EH (cell line): ENCODE measurements around the gene MRNIP.

ENCODE experiments used
- DNase-seq: peaks from one replicate; pipeline ENCODE4 v3.0.0-alpha.2; 2015; ENCODE audit warnings: low read depth

MRNIP gene

GRCh38 chr5:179803651-179804554 lies 54.7 kb downstream of the MRNIP start:
- peak; percentile 50 for DNase-seq

- DNase-seq: no peak
These were observed 55.6 kb downstream of the MRNIP start for GRCh38 chr5:179802950-179803562.

DNA sequence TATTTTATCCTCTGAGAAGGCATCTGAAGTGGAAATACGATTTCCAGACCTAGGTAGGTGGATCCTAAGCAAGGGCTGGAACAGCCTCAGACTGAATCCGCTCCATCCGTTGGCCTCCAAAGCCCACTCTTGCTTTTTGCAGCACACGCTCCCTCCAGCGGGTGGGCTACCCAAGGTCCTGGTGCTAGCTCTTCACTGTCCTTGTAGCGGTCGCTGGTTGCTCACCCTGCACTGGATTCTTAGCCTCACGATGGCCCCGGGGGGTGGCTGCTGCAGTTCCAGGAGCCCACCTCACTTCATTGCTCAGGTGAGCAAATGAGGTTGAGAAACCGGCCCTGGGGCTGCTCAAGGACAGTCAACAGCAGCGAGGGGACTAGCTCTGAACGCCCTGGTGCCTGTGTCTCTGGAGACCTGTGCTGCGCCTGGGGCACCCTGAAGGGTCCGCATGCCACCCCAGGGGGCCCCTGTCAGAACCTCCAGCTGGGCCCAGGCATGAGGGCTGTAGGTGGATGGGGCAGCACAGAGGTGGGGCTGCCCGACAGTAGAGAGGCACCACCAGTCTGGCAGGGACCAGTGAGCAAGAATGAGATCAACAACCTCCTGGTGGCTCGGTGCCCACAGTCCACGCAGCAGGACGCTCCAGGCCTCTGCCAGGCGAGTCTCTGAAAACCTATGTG lies 56.3 kb downstream of the MRNIP start:
- DNase-seq: no peak

DNA sequence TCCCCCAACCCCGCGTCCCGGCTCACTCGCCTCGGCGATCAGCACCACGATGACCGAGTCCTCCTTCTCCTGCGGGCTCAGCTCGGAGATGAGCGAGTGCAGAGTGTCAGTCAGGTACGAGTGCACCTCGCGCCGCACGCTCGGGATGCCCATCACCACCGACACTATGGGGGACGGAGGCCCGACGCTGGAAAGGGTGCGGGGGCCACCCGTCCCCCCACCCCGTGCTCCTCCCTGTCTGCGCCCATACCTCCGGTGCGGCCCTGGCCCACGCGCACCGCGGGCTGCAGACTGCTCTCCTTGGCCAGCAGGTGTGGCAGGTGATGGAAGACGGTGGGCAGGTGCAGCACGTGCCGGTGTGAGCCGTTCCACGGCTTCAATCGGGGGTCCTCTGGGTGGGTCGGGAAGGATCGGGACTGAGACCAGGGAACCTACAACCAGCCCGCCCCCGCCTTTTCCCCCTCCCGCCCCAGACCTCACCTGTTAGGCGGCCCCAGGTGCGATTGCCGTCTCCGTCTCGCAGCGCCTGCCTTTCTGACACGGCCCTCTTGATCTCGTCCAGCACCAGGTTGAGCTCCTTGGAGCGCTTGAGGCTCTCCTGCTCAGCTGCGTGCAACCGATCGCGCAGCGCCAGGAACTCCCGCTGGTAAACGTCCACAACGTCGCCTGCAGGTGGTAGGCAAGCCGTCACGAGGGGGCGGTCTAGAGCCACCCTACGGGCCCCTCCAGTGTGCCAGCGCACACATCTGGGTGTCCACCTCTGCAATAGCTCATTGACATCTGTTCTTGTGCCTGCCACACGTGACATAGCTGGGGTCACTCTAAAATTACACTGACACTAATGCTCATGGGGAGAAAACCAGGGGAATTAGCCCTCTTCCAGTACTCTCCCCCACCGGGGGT lies 57.1 kb downstream of the MRNIP start:
- peak; percentile 55 for DNase-seq

- no peak for DNase-seq
These were observed 57.9 kb downstream of the MRNIP start for GRCh38 chr5:179800696-179801201.

DNA sequence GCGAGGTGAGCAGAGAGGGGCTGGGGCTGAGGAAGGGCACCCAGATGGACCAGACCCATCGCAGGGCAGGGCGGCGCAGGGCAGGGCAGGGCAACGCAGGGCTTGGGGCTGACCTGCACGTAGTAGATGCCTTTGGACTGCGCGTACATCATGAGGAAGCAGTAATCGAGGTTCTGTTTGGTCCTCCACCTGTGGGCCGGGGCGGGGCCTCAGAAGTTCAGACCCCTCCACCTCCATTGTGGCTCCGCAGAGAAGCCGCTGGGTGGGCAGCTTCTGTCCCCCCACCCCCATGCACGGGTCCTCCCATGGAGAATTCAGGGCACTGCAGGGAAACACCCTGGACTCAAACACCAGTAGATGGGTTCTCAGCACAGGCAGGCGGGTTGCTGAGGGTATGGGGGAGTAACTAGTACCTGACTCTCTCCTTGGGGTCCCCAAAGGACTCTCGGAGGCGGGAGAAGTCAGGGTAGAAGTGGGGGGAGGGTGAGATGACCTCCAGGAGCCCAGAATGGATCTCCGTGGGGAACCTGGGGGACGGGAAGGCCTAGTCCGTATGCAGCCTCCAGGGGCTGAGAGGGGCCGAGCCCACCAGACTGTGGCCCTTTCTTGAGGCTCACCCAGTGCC lies 58.4 kb downstream of the MRNIP start:
- no peak for DNase-seq

- no peak for DNase-seq
These were observed 59.0 kb downstream of the MRNIP start for GRCh38 chr5:179799644-179799973.

- DNase-seq: no peak
These were observed 59.6 kb downstream of the MRNIP start for GRCh38 chr5:179798771-179799643.

- DNase-seq: no peak
These were observed 60.4 kb downstream of the MRNIP start for GRCh38 chr5:179798144-179798770.

DNA sequence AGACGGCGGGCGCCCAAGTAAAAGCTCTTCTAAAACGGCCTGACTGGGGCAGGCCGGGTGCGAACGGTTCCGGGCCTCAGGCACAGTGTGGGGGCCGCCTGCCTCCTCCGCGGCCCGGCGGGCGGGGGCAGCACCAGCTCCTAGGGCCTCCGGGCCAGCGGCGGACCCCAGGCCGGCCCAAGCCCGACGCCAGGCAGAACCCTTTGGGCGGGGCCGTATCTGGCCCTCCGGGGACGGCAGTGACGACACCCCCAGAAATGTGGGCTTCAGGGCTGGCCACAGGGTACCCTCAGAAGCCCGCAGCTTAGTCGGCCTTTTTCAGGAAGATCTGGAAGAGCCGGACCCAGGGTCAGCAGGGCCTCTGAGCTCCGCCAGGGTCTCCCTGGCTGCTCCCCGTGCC lies 60.9 kb downstream of the MRNIP start:
- DNase-seq: no peak

DNA sequence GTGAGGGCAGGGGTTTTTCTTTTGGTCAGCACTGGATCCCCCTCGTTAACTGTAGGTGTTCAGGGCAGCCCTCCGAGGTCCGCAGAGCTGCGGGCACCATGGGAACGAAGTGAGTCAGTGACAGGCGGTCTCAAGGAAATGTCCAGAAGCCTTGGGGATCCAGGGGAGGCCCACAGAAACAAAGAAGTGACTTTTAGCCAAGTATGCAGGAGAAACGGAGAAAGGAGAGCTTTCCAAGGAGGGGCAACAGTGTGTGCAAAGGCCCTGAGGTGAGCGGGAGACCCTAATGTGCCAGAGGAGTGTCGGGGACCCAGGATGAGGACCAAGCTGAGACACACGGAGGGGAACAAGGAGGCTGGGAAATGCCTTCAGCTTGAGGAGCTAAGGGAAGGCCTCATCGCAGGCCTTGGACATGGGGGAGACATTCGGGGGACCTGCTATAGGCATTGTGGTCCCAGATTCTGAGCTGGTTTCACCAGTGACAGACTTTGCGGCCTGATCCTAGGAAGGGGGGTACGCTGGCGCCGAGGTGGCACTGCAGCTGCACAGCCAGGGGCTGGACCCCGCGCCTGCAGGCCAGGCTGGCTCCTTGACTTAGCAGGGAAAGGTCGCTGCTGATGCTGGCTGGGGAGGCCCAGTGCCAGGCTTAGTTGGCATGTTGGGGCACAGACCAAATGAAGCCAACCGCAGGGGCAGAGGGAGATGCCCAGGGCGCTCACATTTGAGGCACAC lies 61.6 kb downstream of the MRNIP start:
- no peak for DNase-seq

DNA sequence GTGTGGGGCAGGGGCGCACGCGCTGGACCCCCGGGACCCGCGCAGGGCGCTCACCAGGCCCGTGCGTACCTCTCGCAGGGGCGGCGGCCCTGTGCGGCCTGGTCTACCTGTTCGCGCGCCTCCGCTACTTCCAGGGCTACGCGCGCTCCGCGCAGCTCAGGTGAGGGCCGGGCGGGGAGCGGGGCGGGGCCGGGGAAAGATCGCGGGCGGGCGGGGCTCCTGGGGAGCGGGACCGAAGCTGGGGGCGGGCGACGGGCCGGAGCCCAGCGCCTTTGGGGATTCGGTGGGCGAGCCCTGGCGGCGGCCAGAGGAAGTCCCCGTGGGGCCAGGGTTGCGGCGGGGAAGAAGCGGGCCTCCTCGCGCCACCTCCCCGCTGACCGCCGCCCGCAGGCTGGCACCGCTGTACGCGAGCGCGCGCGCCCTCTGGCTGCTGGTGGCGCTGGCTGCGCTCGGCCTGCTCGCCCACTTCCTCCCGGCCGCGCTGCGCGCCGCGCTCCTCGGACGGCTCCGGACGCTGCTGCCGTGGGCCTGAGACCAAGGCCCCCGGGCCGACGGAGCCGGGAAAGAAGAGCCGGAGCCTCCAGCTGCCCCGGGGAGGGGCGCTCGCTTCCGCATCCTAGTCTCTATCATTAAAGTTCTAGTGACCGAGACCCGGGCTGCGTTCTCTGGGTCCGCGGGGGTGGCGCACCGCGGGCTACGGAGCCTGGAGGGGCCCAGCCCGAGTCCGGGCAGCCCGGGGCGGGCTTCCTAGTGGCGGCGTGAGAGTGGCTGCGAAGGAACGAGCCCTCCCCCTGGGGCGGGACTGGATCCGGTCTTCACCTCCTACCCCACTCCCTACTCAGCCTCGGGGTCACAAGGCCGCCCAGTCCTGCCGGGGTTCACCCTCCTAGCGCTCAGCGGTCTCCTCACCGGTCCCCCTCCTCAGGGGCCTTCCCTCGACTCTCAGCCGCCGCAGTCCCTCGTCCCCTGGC lies 62.5 kb downstream of the MRNIP start:
- DNase-seq: peak; percentile 83

- DNase-seq: no peak
These were observed 63.4 kb downstream of the MRNIP start for GRCh38 chr5:179795049-179795862.

DNA sequence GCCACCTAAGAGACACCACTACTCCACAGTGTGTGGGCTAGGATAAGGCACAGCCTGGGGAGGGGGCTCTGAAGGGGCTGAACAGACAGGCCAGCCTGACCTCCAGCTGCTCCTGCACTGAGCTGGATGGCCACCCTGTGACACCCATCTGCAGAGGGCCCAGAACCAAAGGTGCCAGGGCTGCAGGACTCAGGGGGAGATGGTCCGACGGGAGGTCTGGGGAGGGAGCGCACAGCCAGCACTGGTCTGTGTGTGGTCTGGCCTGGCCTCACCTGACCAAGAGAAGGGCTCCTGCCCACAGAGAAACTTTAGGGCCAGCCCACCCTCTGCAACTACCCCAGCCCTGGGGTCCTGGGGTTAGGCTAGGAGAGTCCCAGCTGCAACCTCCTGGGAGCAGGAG lies 64.0 kb downstream of the MRNIP start:
- DNase-seq: no peak

DNA sequence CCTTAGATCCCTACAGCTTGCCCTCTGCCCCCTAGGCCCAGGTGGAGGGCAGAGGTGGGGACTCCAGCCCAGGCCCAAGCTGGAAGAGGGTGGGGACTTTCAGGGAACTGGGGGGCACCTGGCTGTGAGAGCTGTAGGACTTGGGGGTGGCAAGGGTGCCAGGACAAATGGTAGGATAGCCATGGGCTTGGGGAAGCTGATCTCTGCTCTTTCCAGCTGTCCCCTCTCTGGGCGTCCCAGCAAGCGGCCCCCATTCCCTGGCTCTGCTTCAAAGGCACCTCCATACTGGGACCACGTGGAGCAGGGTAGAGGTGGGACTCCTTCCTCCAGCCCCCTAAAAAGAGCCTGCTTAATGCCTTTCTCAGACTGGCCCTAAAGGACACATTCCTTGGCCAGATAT lies 64.4 kb downstream of the MRNIP start:
- DNase-seq: no peak

- peak; percentile 81 for DNase-seq
These were observed 65.0 kb downstream of the MRNIP start, which contains the start of gene LTC4S for GRCh38 chr5:179793468-179794139. TSS of gene LTC4S (plus strand) at chr5:179793986. CDS start at chr5:179794081, 95 bp downstream.
